Activated CD4-positive, alpha-beta T cell treated with anti-CD3 and anti-CD28 coated beads, Interleukin-2, amount 50 U/mL, for 16 hours (primary cell): ENCODE measurements around the gene PIWIL4.

Experiments used
- DNase-seq: peaks from one replicate; pipeline ENCODE4 v3.0.0-alpha.2; 2020

Gene PIWIL4

GRCh38 chr11:94666792-94667721, 99.9 kb downstream of the PIWIL4 start:
- DNase-seq: no peak

GRCh38 chr11:94668212-94668793, 101.1 kb downstream of the PIWIL4 start:
- DNase-seq: no peak

- DNase-seq: no peak
Observed at GRCh38 chr11:94669023-94669422, 101.9 kb downstream of the PIWIL4 start.
